Astrocyte of the cerebellum (primary cell): Measurements from ENCODE around the gene EFHD2.

Experiments used
- DNase-seq: peaks from one replicate; pipeline ENCODE4 v3.0.0-alpha.2; 2011; ENCODE audit warnings: low read depth
- H3K4me3 ChIP-seq: 2 replicates; pipeline ENCODE4 v1.5.1; 2011; ENCODE audit warnings: mild to moderate bottlenecking, low read depth, low read length, moderate library complexity
- CTCF ChIP-seq: IDR thresholded peaks from 2 replicates; pipeline ENCODE4 v1.5.1; 2012; ENCODE audit warnings: low read length, low read depth, moderate library complexity, mild to moderate bottlenecking; ENCODE audit errors: missing control alignments
- in situ Hi-C: cut with HindIII; loops from 2 replicates; pipeline ENCODE4 v1.10.0; 2017; ENCODE audit warnings: low sequenced_read_pairs

Gene EFHD2

GRCh38 chr1:15436881-15437442 lies 27.3 kb downstream of the EFHD2 start:
- no peak overlapping the region for H3K4me3 ChIP-seq
- TF ChIP-seq CTCF, result no peak
- no peak for DNase-seq
- in situ Hi-C loops, result loop anchor here (25.0 kb wide), 1 partner anchor 300 kb away; no protein-coding TSS in a partner anchor

GRCh38 chr1:15439325-15439724 lies 29.6 kb downstream of the EFHD2 start:
- H3K4me3 ChIP-seq, result no peak overlapping the region
- no peak for TF ChIP-seq CTCF
- in situ Hi-C loops, result loop anchor here (25.0 kb wide), 1 partner anchor 302 kb away; no protein-coding TSS in a partner anchor
- no peak for DNase-seq

DNA sequence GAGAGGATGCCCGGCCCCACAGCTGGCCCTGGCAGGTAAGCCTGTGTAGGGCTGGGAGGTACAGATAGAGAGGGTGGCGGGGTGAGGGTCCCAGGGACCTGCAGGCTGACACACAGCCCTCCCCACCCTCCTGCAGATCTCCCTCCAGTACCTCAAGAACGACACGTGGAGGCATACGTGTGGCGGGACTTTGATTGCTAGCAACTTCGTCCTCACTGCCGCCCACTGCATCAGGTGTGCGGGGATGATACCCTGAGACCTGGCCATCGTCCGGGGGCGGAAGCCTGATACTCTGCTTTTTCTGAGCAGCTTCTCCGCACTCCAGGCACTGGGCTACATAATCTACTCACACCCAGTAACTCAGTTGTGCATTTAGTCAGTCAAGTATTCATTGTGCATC lies 30.7 kb downstream of the EFHD2 start:
- no peak overlapping the region for H3K4me3 ChIP-seq
- in situ Hi-C loops, result loop anchor here (5.0 to 25.0 kb wide), 2 partner anchors 52 to 303 kb away; no protein-coding TSS in a partner anchor
- TF ChIP-seq CTCF, result no peak
- DNase-seq, result no peak

DNA sequence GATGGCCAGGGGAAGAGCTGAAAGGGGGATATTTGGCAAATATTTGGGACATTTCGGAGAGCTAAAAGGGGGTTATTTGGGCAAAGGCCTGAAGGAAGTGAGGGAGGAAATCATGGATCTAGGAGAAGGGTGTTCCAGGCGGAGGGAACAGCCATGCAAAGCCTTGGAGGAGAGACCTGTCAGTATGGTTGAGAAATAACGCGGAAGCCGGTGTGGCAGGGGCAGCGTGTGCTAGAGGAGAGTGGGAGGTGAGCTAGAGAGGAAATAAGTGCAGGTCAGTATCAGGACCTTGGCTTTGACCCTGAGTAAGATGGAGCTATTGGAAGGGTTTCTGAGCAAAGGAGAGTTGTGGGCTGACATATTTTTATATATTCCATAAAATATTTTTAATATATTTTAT lies 31.6 kb downstream of the EFHD2 start:
- TF ChIP-seq CTCF, result no peak
- in situ Hi-C loops, result loop anchor here (5.0 to 25.0 kb wide), 2 partner anchors 51 to 304 kb away; no protein-coding TSS in a partner anchor
- no peak overlapping the region for H3K4me3 ChIP-seq
- no peak for DNase-seq

- in situ Hi-C loops, result loop anchor here (5.0 to 25.0 kb wide), 2 partner anchors 50 to 305 kb away; no protein-coding TSS in a partner anchor
- no peak for TF ChIP-seq CTCF
- no peak overlapping the region for H3K4me3 ChIP-seq
- DNase-seq, result no peak
These were observed 32.4 kb downstream of the EFHD2 start for GRCh38 chr1:15442119-15442518.

DNA sequence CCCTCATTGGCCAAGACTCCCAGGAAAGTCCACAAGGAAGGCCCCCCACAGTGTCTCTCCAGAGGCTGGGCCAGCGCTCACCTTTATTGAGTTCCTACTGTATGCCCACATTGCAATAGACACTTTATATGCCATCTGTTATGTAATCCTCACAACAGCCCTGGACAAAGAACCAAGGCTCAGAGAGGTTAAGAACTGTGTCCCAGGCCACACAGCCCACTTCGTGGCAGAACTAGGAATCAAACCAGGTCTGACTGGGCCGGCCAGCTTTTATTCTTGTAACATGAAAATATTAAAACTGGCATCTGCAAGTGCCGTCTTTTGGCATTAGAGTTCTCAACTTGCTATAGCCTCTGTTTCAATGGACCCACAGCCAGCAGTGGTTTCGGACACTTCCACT lies 33.1 kb downstream of the EFHD2 start:
- no peak overlapping the region for H3K4me3 ChIP-seq
- no peak for TF ChIP-seq CTCF
- no peak for DNase-seq
- in situ Hi-C loops, result loop anchor here (5.0 to 25.0 kb wide), 2 partner anchors 50 to 305 kb away; no protein-coding TSS in a partner anchor
